PFSK-1 (cell line): ENCODE measurements around the gene TSEN2.

Source experiments
- POLR2AphosphoS5 ChIP-seq: IDR thresholded peaks from 2 replicates; pipeline ENCODE4 v1.6.1; 2012; ENCODE audit warnings: low read depth, mild to moderate bottlenecking, control low read depth, low read length, moderate library complexity
- SIN3A ChIP-seq: IDR thresholded peaks from 2 replicates; pipeline ENCODE4 v1.6.1; 2012; ENCODE audit warnings: mild to moderate bottlenecking, low read length, moderate library complexity, borderline replicate concordance; ENCODE audit not compliant: insufficient read depth
- TAF1 ChIP-seq: IDR thresholded peaks from 2 replicates; pipeline ENCODE4 v1.6.1; 2012; ENCODE audit warnings: low read length, control low read depth, borderline replicate concordance; ENCODE audit not compliant: insufficient read depth
- TF ChIP-seq, protein P1 (sequence below), 2 experiments: IDR thresholded peaks; 2 replicates each; pipeline versions ENCODE4 v1.6.1 to v1.8.0; 2011 to 2012; ENCODE audit warnings: low read depth in 2 of 2, low read length in 2 of 2, control low read depth in 1 of 2, inconsistent platforms in 1 of 2, mild to moderate bottlenecking in 1 of 2, moderate library complexity in 1 of 2; ENCODE audit not compliant: insufficient read depth in 1 of 2

- TF ChIP-seq POLR2AphosphoS5 (no peak), TAF1 (no peak), SIN3A (no peak)
- TF ChIP-seq, protein P1, sequence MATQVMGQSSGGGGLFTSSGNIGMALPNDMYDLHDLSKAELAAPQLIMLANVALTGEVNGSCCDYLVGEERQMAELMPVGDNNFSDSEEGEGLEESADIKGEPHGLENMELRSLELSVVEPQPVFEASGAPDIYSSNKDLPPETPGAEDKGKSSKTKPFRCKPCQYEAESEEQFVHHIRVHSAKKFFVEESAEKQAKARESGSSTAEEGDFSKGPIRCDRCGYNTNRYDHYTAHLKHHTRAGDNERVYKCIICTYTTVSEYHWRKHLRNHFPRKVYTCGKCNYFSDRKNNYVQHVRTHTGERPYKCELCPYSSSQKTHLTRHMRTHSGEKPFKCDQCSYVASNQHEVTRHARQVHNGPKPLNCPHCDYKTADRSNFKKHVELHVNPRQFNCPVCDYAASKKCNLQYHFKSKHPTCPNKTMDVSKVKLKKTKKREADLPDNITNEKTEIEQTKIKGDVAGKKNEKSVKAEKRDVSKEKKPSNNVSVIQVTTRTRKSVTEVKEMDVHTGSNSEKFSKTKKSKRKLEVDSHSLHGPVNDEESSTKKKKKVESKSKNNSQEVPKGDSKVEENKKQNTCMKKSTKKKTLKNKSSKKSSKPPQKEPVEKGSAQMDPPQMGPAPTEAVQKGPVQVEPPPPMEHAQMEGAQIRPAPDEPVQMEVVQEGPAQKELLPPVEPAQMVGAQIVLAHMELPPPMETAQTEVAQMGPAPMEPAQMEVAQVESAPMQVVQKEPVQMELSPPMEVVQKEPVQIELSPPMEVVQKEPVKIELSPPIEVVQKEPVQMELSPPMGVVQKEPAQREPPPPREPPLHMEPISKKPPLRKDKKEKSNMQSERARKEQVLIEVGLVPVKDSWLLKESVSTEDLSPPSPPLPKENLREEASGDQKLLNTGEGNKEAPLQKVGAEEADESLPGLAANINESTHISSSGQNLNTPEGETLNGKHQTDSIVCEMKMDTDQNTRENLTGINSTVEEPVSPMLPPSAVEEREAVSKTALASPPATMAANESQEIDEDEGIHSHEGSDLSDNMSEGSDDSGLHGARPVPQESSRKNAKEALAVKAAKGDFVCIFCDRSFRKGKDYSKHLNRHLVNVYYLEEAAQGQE (IDR thresholded peaks at IDR 0.05; ENCODE audit: insufficient read depth in 1 of 2, low read depth in 2 of 2, low read length in 2 of 2) = no peak
These were observed 14.2 kb upstream of the TSEN2 start for GRCh38 chr3:12470111-12470510.
